ENCODE data around the gene TARS1. TPM values are rescaled to one million over a fixed set of nuclear protein-coding genes. Genes with fewer than 3 reads are reported as not detected.

The TARS1 gene
- total and polyA plus RNA-seq, 2 of the 13 experiments (the other 11 are each of a cell fraction or from before 2014, with no cell fraction given), result 77.0 to 184 TPM

DNA sequence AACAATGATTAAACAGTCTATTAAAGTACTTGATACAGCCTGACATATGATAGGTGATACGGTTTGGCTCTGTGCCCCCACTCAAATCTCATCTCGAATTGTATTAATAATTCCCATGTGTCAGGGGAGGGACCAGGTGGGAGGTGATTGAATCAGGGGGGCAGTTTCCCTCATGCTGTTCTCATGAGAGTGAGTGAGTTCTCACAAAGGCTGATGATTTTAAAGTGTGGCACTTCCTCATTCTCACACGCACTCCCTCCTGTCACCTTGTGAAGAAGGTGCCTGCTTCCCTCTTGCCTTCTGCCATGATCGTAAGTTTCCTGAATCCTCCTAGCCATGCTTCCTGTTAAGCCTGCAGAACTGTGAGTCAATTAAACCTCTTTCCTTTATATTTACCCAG is 40.1 kb upstream of the TARS1 start:
- ATAC-seq, result no peak

More for the DNA sequence above, 40.1 kb upstream of the TARS1 start:
- no peaks in the 10 kb centered on the region for H3K36me3 ChIP-seq (replicated peaks in 1 of 2; ENCODE audit: control insufficient read depth in 1 of 2, insufficient read depth in 2 of 2, low read length in 2 of 2)
- ChIA-PET POLR2A (no interaction called here), CTCF (ENCODE audit: low intra/inter-chr PET ratio, low total read pairs) (no interaction called here)
- H3K79me2 ChIP-seq (ENCODE audit: insufficient read depth, low read length), result no peaks in the 10 kb centered on the region
- in situ Hi-C loops (cut with HindIII; ENCODE audit: extremely low pct_ligation_motif_present, low pct_unique_long_range_greater_than_20kb) (loop anchor here (25.0 kb wide), 1 partner anchor 463 kb away; no protein-coding TSS in a partner anchor), intact Hi-C loops (cut with micrococcal nuclease; ENCODE audit: unreplicated experiment) (no loop called here)
- 19% methylated on average over 4 of the region's 4 CpGs for WGBS (ENCODE audit: low lambda C conversion rate)
- H3K27ac ChIP-seq (ENCODE audit: extremely low read length, insufficient read depth, low read length), result no peak overlapping the region
- H3K27me3 ChIP-seq (ENCODE audit: control insufficient read depth in 1 of 2, insufficient read depth in 2 of 2, low read length in 2 of 2), result no peaks in the 10 kb centered on the region
- DNase-seq (ENCODE audit: low spot score), result no peak
- TF ChIP-seq, protein P1, sequence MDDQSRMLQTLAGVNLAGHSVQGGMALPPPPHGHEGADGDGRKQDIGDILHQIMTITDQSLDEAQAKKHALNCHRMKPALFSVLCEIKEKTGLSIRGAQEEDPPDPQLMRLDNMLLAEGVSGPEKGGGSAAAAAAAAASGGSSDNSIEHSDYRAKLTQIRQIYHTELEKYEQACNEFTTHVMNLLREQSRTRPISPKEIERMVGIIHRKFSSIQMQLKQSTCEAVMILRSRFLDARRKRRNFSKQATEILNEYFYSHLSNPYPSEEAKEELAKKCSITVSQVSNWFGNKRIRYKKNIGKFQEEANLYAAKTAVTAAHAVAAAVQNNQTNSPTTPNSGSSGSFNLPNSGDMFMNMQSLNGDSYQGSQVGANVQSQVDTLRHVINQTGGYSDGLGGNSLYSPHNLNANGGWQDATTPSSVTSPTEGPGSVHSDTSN (CRISPR knock-in tag; IDR thresholded peaks at IDR 0.05; ENCODE audit: borderline replicate concordance), result no peak
- TF ChIP-seq, protein P2, sequence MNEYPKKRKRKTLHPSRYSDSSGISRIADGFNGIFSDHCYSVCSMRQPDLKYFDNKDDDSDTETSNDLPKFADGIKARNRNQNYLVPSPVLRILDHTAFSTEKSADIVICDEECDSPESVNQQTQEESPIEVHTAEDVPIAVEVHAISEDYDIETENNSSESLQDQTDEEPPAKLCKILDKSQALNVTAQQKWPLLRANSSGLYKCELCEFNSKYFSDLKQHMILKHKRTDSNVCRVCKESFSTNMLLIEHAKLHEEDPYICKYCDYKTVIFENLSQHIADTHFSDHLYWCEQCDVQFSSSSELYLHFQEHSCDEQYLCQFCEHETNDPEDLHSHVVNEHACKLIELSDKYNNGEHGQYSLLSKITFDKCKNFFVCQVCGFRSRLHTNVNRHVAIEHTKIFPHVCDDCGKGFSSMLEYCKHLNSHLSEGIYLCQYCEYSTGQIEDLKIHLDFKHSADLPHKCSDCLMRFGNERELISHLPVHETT (CRISPR knock-in tag; conservative IDR thresholded peaks at IDR 0.05), result no peak
- TF ChIP-seq GPN1 (CRISPR knock-in tag; IDR thresholded peaks at IDR 0.05; ENCODE audit: borderline replicate concordance) (no peak), ZFP82 (CRISPR knock-in tag; IDR thresholded peaks at IDR 0.05; ENCODE audit: borderline replicate concordance) (no peak), ETV5 (CRISPR knock-in tag; IDR thresholded peaks at IDR 0.05; ENCODE audit: borderline replicate concordance) (no peak), MED1 (CRISPR knock-in tag; IDR thresholded peaks at IDR 0.05) (no peak), ZBTB7B (CRISPR knock-in tag; IDR thresholded peaks at IDR 0.05) (no peak), ZNF230 (CRISPR knock-in tag; IDR thresholded peaks at IDR 0.05) (no peak), RFX5 (IDR thresholded peaks at IDR 0.05; ENCODE audit: low read depth, low read length) (no peak), ZNF773 (CRISPR knock-in tag; IDR thresholded peaks at IDR 0.05; ENCODE audit: borderline replicate concordance) (no peak), ZNF101 (CRISPR knock-in tag; IDR thresholded peaks at IDR 0.05; ENCODE audit: borderline replicate concordance, low read depth) (no peak)
- TF ChIP-seq, protein P3, sequence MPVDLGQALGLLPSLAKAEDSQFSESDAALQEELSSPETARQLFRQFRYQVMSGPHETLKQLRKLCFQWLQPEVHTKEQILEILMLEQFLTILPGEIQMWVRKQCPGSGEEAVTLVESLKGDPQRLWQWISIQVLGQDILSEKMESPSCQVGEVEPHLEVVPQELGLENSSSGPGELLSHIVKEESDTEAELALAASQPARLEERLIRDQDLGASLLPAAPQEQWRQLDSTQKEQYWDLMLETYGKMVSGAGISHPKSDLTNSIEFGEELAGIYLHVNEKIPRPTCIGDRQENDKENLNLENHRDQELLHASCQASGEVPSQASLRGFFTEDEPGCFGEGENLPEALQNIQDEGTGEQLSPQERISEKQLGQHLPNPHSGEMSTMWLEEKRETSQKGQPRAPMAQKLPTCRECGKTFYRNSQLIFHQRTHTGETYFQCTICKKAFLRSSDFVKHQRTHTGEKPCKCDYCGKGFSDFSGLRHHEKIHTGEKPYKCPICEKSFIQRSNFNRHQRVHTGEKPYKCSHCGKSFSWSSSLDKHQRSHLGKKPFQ (CRISPR knock-in tag; IDR thresholded peaks at IDR 0.05; ENCODE audit: insufficient replicate concordance), result no peak
- H3K9ac ChIP-seq (ENCODE audit: insufficient read depth, low read depth, low read length), result no peak overlapping the region
- no peak overlapping the region for H3K4me3 ChIP-seq (replicated peaks in 1 of 3; ENCODE audit: insufficient read depth in 1 of 3, low read depth in 2 of 3, low read length in 3 of 3)
- no TSS peak for BruUV-seq (replicated peaks)
- no peaks in the 10 kb centered on the region for H3K4me1 ChIP-seq (ENCODE audit: insufficient read depth, low read length)
- H2AFZ ChIP-seq (ENCODE audit: low read length), result no peak overlapping the region
- H3K4me2 ChIP-seq (ENCODE audit: low read depth, low read length), result no peak overlapping the region
- no peaks in the 10 kb centered on the region for H3K9me3 ChIP-seq (ENCODE audit: low read length)
- no peak for FAIRE-seq
- H4K20me1 ChIP-seq (ENCODE audit: insufficient read depth, low read length), result no peaks in the 10 kb centered on the region
